Fibroblast of skin of right quadriceps (primary cell): ENCODE data around the gene SLC25A13.

Source experiments
- DNase-seq: peaks from one replicate; pipeline ENCODE4 v3.0.0-alpha.2; 2013

Gene SLC25A13

DNA sequence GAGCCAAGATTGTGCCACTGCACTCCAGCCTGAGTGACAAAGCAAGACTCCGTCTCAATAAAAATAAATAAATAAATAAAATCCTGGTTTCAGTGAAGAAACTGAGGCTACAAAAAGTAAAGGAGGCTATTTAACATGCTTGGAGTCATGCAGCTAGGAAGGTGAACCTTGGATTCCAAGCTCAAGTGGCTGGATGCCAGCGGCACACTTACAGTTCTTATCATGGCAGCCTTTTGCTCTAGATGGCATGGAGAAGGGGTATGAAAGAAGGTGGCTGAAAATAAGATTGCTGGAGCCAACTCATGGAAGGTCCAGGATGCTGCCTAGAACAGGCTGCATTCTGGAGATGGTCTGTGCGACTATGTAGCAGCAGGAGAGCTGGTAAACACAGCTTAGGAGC is 170.0 kb downstream of the SLC25A13 start:
- DNase-seq = no peak

DNA sequence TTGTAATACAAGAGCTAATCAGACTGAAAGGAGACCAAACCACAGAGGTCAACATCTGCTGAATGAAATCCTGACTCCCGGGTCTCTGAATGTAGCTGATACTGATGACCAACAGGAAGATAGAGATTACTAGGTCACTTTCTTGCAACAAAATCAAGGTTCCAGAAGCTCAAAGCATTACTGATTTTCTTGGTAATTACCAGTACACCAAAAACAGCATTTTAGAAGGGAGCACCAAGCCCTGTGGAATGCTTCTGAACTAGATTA is 177.7 kb downstream of the SLC25A13 start:
- DNase-seq = no peak

- DNase-seq = no peak
Observed at GRCh38 chr7:96143495-96144259, 178.2 kb downstream of the SLC25A13 start.

DNA sequence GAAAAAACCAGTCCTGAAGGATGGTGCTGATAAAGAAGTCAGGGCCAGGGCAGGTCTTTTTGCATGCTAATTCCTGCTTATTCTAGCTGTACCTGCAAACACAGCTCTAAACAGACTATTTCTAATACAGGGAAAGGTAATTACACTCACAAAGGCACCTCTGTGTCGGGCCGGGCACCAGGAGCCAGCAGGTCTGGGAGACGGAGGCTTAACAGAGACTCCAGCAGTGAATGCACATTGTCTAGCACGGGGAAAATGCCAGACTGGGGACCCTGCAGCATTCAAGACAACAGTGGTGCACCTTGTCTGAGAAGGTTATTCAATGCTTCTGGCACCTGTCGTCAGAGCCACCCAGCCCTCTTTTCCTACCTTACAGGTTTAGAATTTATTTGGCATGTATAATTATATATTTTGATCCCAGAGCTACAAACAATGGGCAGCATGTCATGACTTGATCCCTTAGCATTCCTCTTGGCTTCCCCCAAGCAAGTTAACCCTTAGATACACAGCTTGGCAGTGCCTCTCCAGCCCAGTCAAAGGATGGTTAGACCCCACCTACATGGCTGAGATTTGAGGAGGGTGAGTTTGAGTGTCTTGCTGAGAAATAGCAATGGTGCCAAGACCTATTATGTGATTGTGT is 185.2 kb downstream of the SLC25A13 start:
- DNase-seq = no peak

DNA sequence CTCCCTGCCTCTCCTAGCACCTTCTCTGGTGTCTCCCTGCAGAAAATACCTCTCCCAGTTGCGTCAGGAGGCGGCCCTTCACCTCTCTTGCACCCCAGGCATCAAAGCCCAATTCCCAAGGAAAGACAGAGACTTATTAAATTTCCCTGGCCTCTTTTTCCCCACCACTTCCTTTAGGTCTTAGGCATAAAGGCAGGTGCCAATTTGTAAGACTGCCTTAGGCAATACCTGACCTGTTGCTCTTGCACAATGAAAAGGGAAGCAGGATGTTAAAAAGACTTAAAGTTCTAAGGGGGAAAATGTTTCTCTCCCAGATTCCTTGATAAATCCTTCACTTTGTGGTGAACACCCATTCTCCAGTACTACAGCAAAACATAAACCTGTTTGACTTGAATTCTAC is 186.7 kb downstream of the SLC25A13 start:
- DNase-seq = no peak

DNA sequence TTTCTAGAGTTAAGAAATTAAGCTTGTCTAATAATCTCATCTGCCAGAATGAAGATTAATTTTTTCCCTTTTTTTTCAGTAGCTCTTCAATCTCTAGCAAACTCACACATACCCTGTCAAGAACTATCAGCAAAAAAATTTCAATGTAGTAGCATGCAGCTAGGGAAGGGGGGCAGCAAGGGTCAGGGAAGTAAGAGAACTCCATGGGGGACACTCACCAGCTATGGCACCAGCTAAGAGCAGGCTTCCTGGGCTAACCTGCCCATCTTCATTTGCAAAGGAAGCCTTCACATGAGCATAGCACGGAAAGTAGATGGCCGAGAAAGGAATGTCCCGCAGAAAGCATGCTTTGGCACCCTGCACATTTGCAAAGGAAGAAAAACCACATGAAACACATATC is 190.4 kb downstream of the SLC25A13 start:
- DNase-seq = no peak

GRCh38 chr7:96127746-96128145 is 194.2 kb downstream of the SLC25A13 start:
- peak; percentile 3 for DNase-seq

DNA sequence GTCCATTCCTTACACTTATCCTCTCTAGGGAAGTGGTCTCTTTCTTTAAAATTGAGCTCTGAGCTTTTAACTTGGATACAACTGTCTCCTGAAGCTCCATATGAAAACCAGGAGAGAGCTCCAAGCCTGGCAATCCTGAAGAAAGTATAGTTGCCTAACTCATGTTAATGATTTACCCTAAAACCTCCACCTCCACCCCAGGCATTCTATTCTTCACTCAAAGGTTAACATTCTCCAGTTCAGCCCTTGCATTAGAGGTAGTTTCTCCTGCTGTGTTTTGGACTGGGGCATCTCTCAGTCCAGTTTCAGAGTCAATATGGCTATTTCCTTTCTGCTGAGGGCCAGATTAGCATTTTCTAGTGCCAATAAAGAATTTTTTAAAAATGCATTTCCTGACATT is 195.5 kb downstream of the SLC25A13 start:
- no peak for DNase-seq

- peak; percentile 35 for DNase-seq
Observed at GRCh38 chr7:96122746-96123145, 199.2 kb downstream of the SLC25A13 start.

GRCh38 chr7:96121752-96122151 is 200.1 kb downstream of the SLC25A13 start:
- no peak for DNase-seq

GRCh38 chr7:96120445-96121225 is 201.3 kb downstream of the SLC25A13 start:
- peak; percentile 43 for DNase-seq

DNA sequence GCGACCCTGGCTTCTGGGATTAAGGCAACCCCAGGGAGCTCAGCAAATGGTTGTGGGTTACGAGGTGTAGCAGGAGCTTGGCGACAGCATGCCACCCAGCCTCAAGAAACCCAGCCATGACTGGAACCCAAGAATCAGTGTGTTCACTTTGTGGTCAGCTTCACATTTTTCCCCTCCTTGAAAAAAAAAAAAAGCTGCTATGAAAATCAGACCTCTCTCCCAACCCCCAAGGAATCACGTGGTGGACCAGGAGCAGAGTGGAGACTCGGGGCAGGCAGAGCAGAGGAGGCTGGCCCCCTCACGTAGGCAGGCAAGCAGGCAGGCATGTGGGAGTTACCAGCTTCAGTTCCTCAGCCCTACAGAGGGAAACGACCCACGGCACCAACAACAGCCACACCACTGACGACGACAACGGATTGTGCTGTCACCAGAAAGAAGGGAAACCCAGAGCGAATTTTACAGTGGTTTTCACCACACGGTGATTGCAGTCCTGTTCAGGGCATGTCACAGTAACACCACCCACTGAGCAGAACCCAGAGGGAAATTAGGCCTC is 203.4 kb downstream of the SLC25A13 start:
- peak; percentile 27 for DNase-seq

DNA sequence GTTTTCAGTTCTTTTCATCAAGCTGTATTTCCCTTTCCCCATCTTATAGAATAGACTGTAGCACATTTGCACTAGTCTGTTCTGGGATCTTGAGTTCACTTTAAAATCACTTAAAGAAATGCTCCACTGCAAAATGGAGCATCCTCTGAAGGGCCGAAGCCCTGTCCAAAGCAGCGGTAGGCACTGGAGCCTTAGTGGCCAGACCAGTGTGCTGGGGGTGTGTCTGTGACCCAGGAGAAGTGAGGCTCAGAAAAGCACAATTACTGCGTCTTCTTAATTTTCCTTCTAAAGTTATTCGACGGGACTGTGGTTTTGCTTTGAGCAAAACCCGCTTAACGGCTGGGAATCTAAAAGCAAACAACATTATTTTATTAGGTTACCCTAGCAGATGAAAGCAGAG is 205.7 kb downstream of the SLC25A13 start:
- no peak for DNase-seq

GRCh38 chr7:96114190-96114589 is 207.7 kb downstream of the SLC25A13 start:
- DNase-seq = no peak

GRCh38 chr7:96111405-96111804 is 210.5 kb downstream of the SLC25A13 start:
- no peak for DNase-seq

GRCh38 chr7:96104984-96105383 is 216.9 kb downstream of the SLC25A13 start:
- DNase-seq = no peak

DNA sequence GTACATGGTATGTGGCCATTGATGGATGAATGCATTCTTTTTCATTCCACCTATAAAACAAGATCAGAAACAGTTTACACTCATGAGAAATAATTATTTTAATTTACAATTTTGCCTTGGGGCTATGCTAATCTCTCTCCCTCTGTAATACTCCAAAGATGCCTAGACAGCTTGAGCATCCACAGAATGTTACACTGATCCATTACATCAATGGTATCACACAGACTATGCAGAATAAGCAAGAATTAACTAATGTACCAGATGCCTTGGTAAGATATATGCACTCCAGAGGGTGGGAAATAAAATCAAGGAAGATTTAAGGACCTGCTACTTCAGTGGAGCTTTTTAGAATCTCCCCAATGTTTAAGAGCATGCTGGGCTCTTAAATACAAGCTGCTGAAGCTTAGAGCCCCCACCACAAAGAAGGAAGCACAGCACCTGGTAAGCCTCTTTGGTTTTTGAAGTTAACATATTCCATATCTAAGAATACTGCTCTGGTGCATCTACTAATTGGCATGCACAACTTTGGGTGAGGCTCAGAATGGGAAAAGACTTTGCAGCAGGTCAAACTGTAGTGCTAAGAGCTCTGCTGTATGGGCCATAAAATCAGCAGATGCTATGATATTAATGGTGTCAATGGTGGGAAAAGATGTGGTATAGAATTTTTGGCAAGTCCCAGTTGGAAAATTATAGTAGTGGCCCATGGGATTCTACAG is 219.6 kb downstream of the SLC25A13 start:
- DNase-seq = no peak

DNA sequence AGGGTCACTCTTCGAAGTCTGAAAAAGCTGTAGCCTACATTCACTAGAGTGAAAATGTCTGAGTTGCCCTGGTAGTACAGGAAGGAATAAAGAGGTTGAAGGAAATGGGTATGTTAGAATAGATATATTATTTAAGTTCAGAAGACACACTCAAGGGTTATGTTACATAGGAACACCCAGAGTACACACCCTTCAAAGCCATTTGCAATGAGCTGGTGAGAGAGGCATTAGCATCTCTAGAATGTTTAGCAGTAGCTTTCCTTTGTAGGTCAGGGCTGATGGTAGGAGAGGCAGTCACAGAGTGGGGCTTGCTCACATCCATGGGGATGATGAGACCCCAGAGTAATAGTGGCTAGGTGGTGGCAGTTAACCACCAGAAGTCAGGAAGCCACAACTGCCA is 221.2 kb downstream of the SLC25A13 start:
- no peak for DNase-seq

DNA sequence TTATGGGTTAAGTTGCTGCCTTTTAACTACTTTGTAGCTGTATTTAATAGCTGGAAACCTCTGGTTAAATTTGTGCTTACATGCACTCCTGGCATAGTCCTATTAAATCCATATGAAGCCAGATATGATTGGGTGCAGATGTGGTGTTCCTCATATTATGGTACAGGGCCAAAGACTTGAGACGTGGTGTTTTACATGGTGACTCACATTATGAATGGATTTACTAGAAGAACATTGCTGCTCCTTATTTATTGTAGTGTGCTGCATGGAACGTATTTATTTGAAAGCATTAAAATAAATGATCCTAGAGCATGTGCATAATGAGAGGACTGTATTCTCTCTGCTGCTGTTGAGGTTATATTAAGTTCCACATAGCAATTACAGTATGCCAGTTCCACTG is 224.1 kb downstream of the SLC25A13 start:
- DNase-seq = peak; percentile 80

DNA sequence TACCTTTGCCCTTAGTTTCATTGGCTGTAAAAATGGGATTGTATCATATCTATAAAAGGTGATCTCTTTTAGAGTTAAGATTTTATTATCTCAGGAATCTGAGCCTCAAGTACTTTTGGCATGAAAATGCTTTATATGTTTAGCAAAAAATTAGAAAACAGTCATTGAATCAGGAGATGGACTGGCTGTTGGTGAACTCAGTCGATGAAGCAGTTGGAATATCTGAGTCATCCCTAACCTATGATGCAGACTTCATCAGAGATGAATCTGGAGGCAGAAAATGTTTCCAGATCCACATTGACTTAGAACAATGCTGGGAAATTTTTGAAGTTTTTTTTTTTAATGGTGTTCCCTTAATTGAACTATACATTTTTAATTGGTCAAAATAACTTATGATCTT is 228.5 kb downstream of the SLC25A13 start:
- DNase-seq = peak; percentile 83

- DNase-seq = no peak
Observed at GRCh38 chr7:96090756-96091155, 231.1 kb downstream of the SLC25A13 start.

- no peak for DNase-seq
Observed at GRCh38 chr7:96089511-96089910, 232.4 kb downstream of the SLC25A13 start.

DNA sequence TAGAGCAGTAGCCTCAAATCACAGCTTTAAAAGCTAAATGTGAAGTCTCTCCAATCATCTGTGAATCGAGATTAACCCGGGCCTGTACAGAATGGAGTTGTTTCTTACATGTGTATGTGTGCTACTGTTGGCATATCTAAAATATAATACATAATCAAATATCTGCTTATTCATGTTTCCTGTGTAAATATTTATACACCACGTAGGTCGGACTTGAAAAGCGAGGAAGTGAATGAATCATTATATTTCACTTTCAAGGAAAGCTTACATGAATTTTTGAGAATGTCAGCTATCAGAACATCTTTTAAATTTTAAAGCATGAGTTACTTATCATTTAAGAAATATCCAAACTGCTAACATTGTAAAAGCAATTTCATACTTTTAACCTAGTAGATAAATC is 233.3 kb downstream of the SLC25A13 start:
- DNase-seq = no peak
